Measurements from ENCODE around the gene CXXC1.
"Not testable (repeated sequence)": the region's sequence is repeated elsewhere in the genome, so short reads cannot be mapped to it uniquely, and the experiment has no call there.

CXXC1 gene

GRCh38 chr18:50297621-50298442 is 10.3 kb upstream of the CXXC1 start:
- DNase-seq (ENCODE audit: low spot score), result peak; percentile 88

DNA sequence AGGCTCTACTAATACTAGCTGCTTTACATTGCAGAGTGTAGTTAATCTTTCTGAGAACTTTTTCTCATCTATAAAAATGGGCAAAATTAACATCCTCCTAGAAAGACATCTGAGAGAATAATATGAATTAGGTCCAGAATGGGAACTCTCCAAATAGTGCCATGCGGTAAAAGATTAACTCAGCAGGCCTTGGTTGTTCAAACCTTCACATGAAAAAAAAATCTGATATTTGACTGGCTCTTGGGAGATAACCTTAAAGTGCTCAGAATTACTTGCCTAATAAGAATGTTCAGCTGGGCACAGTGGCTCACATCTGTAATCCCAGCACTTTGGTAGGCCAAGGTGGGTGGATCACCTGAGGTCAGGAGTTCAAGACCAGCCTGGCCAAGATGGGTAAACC is 5.5 kb upstream of the CXXC1 start:
- no peak for DNase-seq (ENCODE audit: low spot score)

DNA sequence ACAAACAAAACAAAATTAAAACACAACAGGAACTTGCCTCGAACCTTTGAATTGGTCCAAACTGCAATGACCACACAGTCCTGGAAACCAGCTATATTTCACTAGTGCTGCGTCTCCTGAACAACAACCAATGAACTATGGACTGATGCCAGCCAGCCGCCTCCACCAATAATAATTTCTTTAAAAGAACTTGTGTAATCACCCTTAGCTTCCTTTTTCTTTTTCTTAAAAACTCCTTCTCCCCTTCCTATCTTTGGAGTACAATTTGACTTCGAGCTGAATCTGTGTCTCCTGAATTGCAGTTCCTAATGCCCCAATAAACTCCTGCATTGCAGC is 1.6 kb upstream of the CXXC1 start:
- DNase-seq (ENCODE audit: low spot score), result no peak

GRCh38 chr18:50288348-50289107 is 1.0 kb upstream of the CXXC1 start:
- not testable (repeated sequence) for DNase-seq (ENCODE audit: low spot score)

DNA sequence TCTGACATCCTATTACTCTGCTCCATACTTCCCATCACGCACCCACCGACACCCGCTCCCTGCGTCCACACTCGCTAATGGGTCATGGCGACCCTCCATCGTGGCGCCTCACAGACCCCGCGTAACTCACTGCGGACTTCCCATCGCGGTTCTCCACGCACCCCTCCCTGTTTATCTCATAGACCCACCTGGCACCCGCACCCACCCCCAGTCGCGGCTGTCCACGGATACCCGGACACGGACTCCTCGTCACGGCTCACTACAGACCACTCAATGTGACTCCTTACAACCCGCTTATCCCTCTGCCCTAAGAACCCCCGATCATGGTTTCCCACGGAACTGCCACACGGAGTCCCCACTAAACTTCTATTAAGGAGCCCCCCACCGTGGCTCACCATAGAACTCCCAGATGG is 458 bp downstream of the CXXC1 start:
- DNase-seq (ENCODE audit: low spot score), result no peak

- DNase-seq (ENCODE audit: low spot score), result no peak
These were observed 983 bp downstream of the CXXC1 start for GRCh38 chr18:50286391-50287027.

GRCh38 chr18:50285631-50286321 is 1.7 kb downstream of the CXXC1 start:
- no peak for DNase-seq (ENCODE audit: low spot score)

GRCh38 chr18:50285071-50285470 is 2.4 kb downstream of the CXXC1 start:
- DNase-seq (ENCODE audit: low spot score), result no peak

DNA sequence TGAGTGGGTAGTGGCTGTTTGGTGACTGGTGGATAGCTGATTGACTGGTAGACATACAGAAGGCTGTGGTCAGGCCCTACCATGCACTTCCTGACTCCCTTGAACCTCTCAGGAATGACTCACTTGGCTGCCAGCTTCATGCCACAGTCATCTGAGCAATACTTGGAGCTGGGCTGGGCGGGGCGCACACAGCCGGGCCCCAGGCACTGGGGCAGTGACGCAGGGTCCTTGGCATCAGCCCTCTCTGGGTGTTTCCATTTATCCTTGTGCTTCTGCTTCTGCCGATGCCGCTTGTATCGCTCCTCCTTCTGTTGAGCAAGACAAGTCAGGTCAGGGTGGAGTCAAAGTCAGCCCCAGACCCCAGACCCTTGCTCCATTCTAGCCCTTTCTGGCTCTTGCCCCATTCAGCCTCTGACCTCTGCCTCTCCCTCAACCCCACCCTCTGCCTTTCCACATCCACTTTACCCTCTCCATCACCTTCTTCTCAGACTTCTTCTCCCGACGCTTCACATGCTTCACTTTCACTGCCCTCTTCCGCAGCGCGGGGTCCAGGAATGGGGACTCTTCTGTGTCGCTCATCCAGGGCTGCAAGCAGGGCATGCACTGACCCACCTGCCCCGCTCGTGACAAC is 3.1 kb downstream of the CXXC1 start:
- no peak for DNase-seq (ENCODE audit: low spot score)

- no peak for DNase-seq (ENCODE audit: low spot score)
These were observed 3.9 kb downstream of the CXXC1 start for GRCh38 chr18:50283469-50284209.

- no peak for DNase-seq (ENCODE audit: low spot score)
These were observed 4.8 kb downstream of the CXXC1 start for GRCh38 chr18:50282521-50283335.

- no peak for DNase-seq (ENCODE audit: low spot score)
These were observed 5.4 kb downstream of the CXXC1 start for GRCh38 chr18:50281972-50282520.

DNA sequence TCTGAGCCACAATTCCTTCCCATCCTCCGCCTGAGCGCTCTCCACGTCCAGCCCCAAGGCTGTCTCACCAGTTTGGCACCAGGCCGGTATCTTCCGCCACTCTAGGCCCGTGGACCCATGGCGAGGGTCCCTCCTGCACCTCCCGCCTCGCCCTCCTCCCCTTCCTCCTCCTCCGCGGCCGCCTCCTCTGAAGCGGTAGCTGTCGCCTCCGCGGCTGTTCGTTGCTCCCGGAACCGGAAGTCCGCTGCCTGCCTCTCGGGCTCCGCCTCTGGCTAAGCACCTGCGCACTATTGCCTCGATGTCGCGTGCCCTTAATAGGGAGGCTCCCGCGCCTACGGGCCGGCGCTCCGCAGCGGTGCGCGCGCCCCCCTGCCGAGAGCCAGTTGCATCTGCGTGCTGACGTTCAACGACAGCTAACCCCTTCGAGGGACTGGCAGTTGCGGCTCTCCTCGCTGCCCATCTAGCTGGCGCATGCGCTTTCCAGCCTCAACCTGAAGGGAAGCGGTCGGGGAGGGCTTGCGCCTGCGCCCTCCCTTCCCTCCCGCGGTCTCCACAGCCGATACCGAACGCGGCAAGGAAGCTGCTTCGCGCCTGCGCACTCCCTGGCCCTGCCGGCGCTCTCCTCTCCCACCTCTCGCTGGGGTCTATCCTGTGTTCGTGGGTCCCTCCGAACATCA is 6.1 kb downstream of the CXXC1 start, which contains the start of gene MBD1:
MBD1 (minus strand) TSS at position 229 of the 677 bp plus-strand sequence. CDS start 1,531 bp downstream, outside the sequence.
- DNase-seq (ENCODE audit: low spot score), result peak; percentile 97

GRCh38 chr18:50280707-50281294 is 6.7 kb downstream of the CXXC1 start:
- DNase-seq (ENCODE audit: low spot score), result no peak

- no peak for DNase-seq (ENCODE audit: low spot score)
These were observed 7.7 kb downstream of the CXXC1 start for GRCh38 chr18:50279752-50280151.

DNA sequence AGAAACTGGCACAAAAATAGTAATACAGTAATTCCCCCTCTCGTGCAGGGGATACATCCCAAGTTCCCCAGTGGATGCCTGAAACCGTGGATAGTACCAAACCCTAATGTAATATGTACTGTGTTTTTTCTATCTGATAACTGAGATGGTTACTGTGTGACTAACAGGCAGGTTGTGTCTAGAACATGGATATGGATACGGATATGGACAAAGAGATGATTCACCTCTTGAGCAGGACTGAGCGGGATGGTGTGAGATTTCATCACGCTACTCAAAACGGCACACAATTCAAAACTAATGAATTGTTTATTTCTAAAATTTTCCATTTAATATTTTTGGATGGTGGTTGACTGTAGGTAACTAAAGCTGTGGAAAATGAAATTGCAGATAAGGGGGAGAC is 9.6 kb downstream of the CXXC1 start:
- DNase-seq (ENCODE audit: low spot score), result no peak

GRCh38 chr18:50276452-50276851 is 11.0 kb downstream of the CXXC1 start:
- no peak for DNase-seq (ENCODE audit: low spot score)

DNA sequence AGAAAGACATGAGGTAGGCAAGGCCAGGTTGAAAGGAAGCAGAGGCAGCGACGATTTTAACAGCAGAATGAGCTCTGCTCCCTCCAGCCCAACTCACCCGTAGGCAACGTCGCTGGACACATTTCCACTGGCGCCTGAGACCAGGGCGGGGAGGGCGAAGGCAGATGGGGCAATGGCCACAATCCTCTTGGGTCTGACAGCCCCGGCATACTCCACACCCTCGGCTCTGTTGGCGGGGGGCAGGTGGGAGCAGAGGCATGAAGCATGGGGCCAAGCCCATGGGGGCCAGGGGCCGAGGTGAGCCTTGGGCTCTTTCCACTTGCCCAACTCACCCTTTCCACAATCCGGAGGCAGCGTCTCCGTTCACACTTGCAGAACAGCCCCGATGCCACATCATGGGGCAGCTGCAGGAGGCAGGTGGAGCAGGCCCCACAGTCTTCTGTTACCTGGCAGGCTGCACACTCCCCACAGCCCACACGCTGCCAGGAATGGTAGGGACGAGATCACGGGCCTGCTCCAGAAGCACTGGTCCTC is 11.9 kb downstream of the CXXC1 start:
- DNase-seq (ENCODE audit: low spot score), result no peak

DNA sequence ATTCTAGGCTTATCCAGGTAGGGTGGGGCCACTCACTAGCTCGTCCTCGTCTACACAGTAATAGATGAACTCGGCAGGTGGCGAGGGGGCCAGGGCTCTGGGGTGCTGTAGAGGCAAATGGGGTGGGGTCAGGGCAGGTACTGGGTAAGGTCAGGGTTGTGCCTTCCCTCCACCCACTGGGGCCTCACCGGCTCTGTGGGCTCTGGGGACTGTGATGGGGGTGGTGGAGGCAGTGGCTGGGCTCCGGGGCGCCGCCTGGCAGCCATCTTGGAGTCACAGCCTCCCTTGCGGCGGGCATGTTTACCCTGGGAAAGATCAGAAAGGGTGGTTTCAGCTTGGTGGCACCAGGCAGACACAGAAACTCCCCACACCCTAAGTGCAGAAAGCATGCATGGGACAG is 12.6 kb downstream of the CXXC1 start:
- no peak for DNase-seq (ENCODE audit: low spot score)
